ENCODE measurements around the gene UNC80. TPM values are rescaled to one million over a fixed set of nuclear protein-coding genes. Genes with fewer than 3 reads are reported as not detected.

The UNC80 gene
- polyA plus RNA-seq, 1 donor: 2.5 TPM

DNA sequence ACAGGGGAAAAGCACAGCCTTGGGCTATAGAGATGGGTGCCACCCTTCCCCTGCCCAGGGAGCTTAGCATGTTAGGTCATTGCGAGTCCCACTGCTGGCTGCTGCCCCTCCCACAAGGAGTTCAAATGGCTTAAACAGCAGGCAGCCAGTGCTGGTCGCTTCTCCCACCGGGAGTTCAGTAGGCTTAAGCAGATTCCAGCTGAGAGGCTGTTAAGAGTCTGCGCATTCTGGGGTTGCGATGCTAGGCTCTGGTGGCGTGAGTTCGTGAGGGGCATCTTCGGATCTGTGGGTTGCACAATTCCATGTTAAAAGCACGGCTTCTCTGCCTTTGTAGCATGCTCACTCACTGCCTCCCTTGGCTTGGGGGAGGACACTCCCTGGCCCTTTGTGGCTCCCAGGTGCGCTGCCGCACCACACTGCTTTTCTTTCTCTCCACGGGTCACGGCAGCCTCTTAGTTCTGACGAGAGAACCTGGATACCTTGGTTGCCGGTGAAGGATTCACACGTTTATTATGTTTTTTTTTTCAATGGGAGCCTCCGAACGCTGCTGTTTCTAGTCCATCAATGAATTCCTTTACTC, 93.2 kb downstream of the UNC80 start:
- H3K4me1 ChIP-seq (ENCODE audit: control insufficient read depth, insufficient read depth, low read length): no peaks in the 10 kb centered on the region
- 55% methylated on average over 4 of the region's 18 CpGs for WGBS (ENCODE audit: insufficient coverage, low lambda C conversion rate)
- H3K36me3 ChIP-seq (ENCODE audit: control insufficient read depth, insufficient read depth, low read length): no peaks in the 10 kb centered on the region
- no peak for DNase-seq
- peaks cover 2% of the 10 kb centered on the region for H3K9me3 ChIP-seq (ENCODE audit: control insufficient read depth, low read depth, low read length)
- H3K4me3 ChIP-seq (ENCODE audit: low read length): no peak overlapping the region
- no peak overlapping the region for H3K27ac ChIP-seq (ENCODE audit: low read length)
- no peaks in the 10 kb centered on the region for H3K27me3 ChIP-seq (ENCODE audit: control insufficient read depth, insufficient read depth, low read length)

- Histone ChIP-seq H3K27me3 (ENCODE audit: control insufficient read depth, insufficient read depth, low read length) (no peaks in the 10 kb centered on the region), H3K4me1 (ENCODE audit: control insufficient read depth, insufficient read depth, low read length) (no peaks in the 10 kb centered on the region), H3K4me3 (ENCODE audit: low read length) (no peak overlapping the region), H3K27ac (ENCODE audit: low read length) (no peak overlapping the region), H3K36me3 (ENCODE audit: control insufficient read depth, insufficient read depth, low read length) (no peaks in the 10 kb centered on the region), H3K9me3 (ENCODE audit: control insufficient read depth, low read depth, low read length) (peaks cover 2% of the 10 kb centered on the region)
- no peak for DNase-seq
- 100% methylated on average over 3 of the region's 6 CpGs for WGBS (ENCODE audit: insufficient coverage, low lambda C conversion rate)
Measured at GRCh38 chr2:209868271-209868994, 96.8 kb downstream of the UNC80 start.

DNA sequence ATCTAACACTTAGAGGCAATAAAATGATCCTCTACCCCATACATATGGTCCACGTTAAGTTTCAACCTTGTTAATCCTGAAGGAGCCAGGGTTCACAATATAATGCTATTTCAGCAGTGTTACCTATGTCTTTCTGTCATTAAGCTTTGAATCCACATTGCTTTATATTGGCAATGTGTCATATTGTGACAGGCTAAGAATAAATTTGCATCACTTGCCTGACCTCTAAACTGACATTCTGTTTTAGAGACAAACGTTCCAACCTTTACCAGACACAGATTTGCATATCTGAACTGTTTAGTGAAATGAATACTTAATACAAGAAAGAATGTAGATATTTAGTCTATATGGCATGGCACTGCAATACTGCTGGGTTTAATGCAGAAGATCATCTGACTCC, 98.4 kb downstream of the UNC80 start:
- H3K4me3 ChIP-seq (ENCODE audit: low read length): no peak overlapping the region
- H3K4me1 ChIP-seq (ENCODE audit: control insufficient read depth, insufficient read depth, low read length): no peaks in the 10 kb centered on the region
- no peaks in the 10 kb centered on the region for H3K9me3 ChIP-seq (ENCODE audit: control insufficient read depth, low read depth, low read length)
- no peak overlapping the region for H3K27ac ChIP-seq (ENCODE audit: low read length)
- no peak for DNase-seq
- no peaks in the 10 kb centered on the region for H3K36me3 ChIP-seq (ENCODE audit: control insufficient read depth, insufficient read depth, low read length)
- WGBS (ENCODE audit: insufficient coverage, low lambda C conversion rate): no CpG with 5 or more reads among the region's 2 CpGs
- no peaks in the 10 kb centered on the region for H3K27me3 ChIP-seq (ENCODE audit: control insufficient read depth, insufficient read depth, low read length)

DNA sequence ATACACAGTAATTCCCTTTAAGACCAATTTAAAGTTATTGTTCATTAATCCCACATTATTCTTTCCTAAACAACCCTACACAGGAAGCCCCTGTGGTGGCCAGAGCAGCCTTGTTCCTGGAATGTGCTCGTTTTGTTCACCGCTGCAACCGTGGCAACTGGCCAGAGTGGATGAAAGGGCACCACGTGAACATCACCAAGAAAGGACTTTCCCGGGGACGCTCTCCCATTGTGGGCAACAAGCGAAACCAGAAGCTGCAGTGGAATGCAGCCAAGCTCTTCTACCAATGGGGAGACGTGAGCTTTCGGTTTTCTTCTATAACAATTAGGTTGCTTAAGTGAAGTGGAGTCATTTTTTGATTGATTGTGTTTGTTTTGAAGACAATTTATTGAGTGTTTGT, 101.0 kb downstream of the UNC80 start:
- H3K4me1 ChIP-seq (ENCODE audit: control insufficient read depth, insufficient read depth, low read length): no peaks in the 10 kb centered on the region
- no peak for DNase-seq

GRCh38 chr2:209875270-209875669, 103.6 kb downstream of the UNC80 start:
- Histone ChIP-seq H3K4me3 (ENCODE audit: low read length) (no peak overlapping the region), H3K9me3 (ENCODE audit: control insufficient read depth, low read depth, low read length) (no peaks in the 10 kb centered on the region), H3K36me3 (ENCODE audit: control insufficient read depth, insufficient read depth, low read length) (no peaks in the 10 kb centered on the region), H3K4me1 (ENCODE audit: control insufficient read depth, insufficient read depth, low read length) (no peaks in the 10 kb centered on the region), H3K27ac (ENCODE audit: low read length) (no peak overlapping the region), H3K27me3 (ENCODE audit: control insufficient read depth, insufficient read depth, low read length) (no peaks in the 10 kb centered on the region)
- DNase-seq: no peak
- WGBS (ENCODE audit: insufficient coverage, low lambda C conversion rate): no CpG with 5 or more reads among the region's 1 CpG

More for the DNA sequence above, 101.0 kb downstream of the UNC80 start:
- Histone ChIP-seq H3K27me3 (ENCODE audit: control insufficient read depth, insufficient read depth, low read length) (no peaks in the 10 kb centered on the region), H3K4me3 (ENCODE audit: low read length) (no peak overlapping the region), H3K36me3 (ENCODE audit: control insufficient read depth, insufficient read depth, low read length) (no peaks in the 10 kb centered on the region), H3K27ac (ENCODE audit: low read length) (no peak overlapping the region), H3K9me3 (ENCODE audit: control insufficient read depth, low read depth, low read length) (no peaks in the 10 kb centered on the region)
- no CpG with 5 or more reads among the region's 9 CpGs for WGBS (ENCODE audit: insufficient coverage, low lambda C conversion rate)

DNA sequence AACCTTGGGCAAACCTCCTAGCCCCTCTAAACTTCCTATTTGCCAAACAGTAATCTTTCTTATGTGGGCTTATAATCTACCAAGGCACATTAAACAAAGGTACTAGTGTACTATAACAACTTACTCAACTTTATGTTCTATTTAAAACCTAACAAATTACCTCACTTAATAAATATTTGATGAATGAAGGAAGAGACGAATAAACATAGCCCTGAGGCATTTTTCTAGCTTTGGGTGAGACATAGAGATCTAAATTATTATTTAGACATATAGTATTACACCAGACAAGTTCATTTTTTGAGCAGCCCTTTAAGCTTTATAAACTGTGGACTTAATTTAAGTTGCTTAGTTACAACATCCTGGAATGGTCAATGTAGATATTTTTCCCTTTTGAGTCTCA, 104.6 kb downstream of the UNC80 start:
- no peaks in the 10 kb centered on the region for H3K36me3 ChIP-seq (ENCODE audit: control insufficient read depth, insufficient read depth, low read length)
- no peak overlapping the region for H3K4me3 ChIP-seq (ENCODE audit: low read length)
- H3K4me1 ChIP-seq (ENCODE audit: control insufficient read depth, insufficient read depth, low read length): no peaks in the 10 kb centered on the region
- no peaks in the 10 kb centered on the region for H3K9me3 ChIP-seq (ENCODE audit: control insufficient read depth, low read depth, low read length)
- 80% methylated on average over 1 of the region's 1 CpG for WGBS (ENCODE audit: insufficient coverage, low lambda C conversion rate)
- no peak overlapping the region for H3K27ac ChIP-seq (ENCODE audit: low read length)
- no peaks in the 10 kb centered on the region for H3K27me3 ChIP-seq (ENCODE audit: control insufficient read depth, insufficient read depth, low read length)
- DNase-seq: no peak

- Histone ChIP-seq H3K9me3 (ENCODE audit: control insufficient read depth, low read depth, low read length) (no peaks in the 10 kb centered on the region), H3K27me3 (ENCODE audit: control insufficient read depth, insufficient read depth, low read length) (no peaks in the 10 kb centered on the region), H3K4me3 (ENCODE audit: low read length) (no peak overlapping the region), H3K4me1 (ENCODE audit: control insufficient read depth, insufficient read depth, low read length) (no peaks in the 10 kb centered on the region), H3K36me3 (ENCODE audit: control insufficient read depth, insufficient read depth, low read length) (no peaks in the 10 kb centered on the region), H3K27ac (ENCODE audit: low read length) (no peak overlapping the region)
- no peak for DNase-seq
- 92% methylated on average over 3 of the region's 4 CpGs for WGBS (ENCODE audit: insufficient coverage, low lambda C conversion rate)
Measured at GRCh38 chr2:209878701-209879100, 107.1 kb downstream of the UNC80 start.

GRCh38 chr2:209900638-209901037, 129.0 kb downstream of the UNC80 start:
- no peaks in the 10 kb centered on the region for H3K27me3 ChIP-seq (ENCODE audit: control insufficient read depth, insufficient read depth, low read length)
- no peaks in the 10 kb centered on the region for H3K9me3 ChIP-seq (ENCODE audit: control insufficient read depth, low read depth, low read length)
- DNase-seq: no peak
- no peaks in the 10 kb centered on the region for H3K36me3 ChIP-seq (ENCODE audit: control insufficient read depth, insufficient read depth, low read length)
- WGBS (ENCODE audit: insufficient coverage, low lambda C conversion rate): no CpG with 5 or more reads among the region's 1 CpG
- no peak overlapping the region for H3K27ac ChIP-seq (ENCODE audit: low read length)
- no peak overlapping the region for H3K4me3 ChIP-seq (ENCODE audit: low read length)
- no peaks in the 10 kb centered on the region for H3K4me1 ChIP-seq (ENCODE audit: control insufficient read depth, insufficient read depth, low read length)

DNA sequence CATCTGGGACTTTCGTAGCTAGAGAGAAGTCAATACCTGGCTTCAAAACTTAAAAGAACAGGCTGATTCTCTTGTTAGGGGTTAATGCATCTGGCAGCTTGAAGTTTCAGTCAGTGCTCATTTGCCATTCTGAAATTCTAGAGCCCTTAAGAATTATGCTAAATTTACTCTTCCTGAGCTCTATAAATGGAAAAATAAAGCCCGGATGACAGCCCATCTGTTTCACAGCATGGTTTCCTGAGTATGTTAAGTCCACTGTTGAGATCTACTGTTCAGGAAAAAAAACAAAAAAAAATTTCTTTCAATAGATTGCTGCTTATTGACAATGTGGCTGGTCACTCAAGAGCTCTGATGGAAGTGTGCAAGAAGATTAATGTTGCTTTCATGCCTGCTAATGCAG, 129.5 kb downstream of the UNC80 start:
- Histone ChIP-seq H3K36me3 (ENCODE audit: control insufficient read depth, insufficient read depth, low read length) (no peaks in the 10 kb centered on the region), H3K9me3 (ENCODE audit: control insufficient read depth, low read depth, low read length) (no peaks in the 10 kb centered on the region), H3K27me3 (ENCODE audit: control insufficient read depth, insufficient read depth, low read length) (no peaks in the 10 kb centered on the region), H3K27ac (ENCODE audit: low read length) (no peak overlapping the region), H3K4me3 (ENCODE audit: low read length) (no peak overlapping the region), H3K4me1 (ENCODE audit: control insufficient read depth, insufficient read depth, low read length) (no peaks in the 10 kb centered on the region)
- no peak for DNase-seq
- no CpG with 5 or more reads among the region's 2 CpGs for WGBS (ENCODE audit: insufficient coverage, low lambda C conversion rate)

- H3K4me1 ChIP-seq (ENCODE audit: control insufficient read depth, insufficient read depth, low read length): no peaks in the 10 kb centered on the region
- no peaks in the 10 kb centered on the region for H3K9me3 ChIP-seq (ENCODE audit: control insufficient read depth, low read depth, low read length)
- H3K27me3 ChIP-seq (ENCODE audit: control insufficient read depth, insufficient read depth, low read length): no peaks in the 10 kb centered on the region
- 100% methylated on average over 1 of the region's 2 CpGs for WGBS (ENCODE audit: insufficient coverage, low lambda C conversion rate)
- no peak overlapping the region for H3K27ac ChIP-seq (ENCODE audit: low read length)
- no peak overlapping the region for H3K4me3 ChIP-seq (ENCODE audit: low read length)
- no peaks in the 10 kb centered on the region for H3K36me3 ChIP-seq (ENCODE audit: control insufficient read depth, insufficient read depth, low read length)
- no peak for DNase-seq
Measured at GRCh38 chr2:209905691-209906090, 134.1 kb downstream of the UNC80 start.

GRCh38 chr2:209907746-209908145, 136.1 kb downstream of the UNC80 start:
- Histone ChIP-seq H3K36me3 (ENCODE audit: control insufficient read depth, insufficient read depth, low read length) (no peaks in the 10 kb centered on the region), H3K27me3 (ENCODE audit: control insufficient read depth, insufficient read depth, low read length) (no peaks in the 10 kb centered on the region), H3K9me3 (ENCODE audit: control insufficient read depth, low read depth, low read length) (no peaks in the 10 kb centered on the region), H3K4me1 (ENCODE audit: control insufficient read depth, insufficient read depth, low read length) (no peaks in the 10 kb centered on the region), H3K4me3 (ENCODE audit: low read length) (no peak overlapping the region), H3K27ac (ENCODE audit: low read length) (no peak overlapping the region)
- DNase-seq: no peak

All from large intestine (tissue), 3 donors.